ENCODE results near the gene KLHL40.

DNA sequence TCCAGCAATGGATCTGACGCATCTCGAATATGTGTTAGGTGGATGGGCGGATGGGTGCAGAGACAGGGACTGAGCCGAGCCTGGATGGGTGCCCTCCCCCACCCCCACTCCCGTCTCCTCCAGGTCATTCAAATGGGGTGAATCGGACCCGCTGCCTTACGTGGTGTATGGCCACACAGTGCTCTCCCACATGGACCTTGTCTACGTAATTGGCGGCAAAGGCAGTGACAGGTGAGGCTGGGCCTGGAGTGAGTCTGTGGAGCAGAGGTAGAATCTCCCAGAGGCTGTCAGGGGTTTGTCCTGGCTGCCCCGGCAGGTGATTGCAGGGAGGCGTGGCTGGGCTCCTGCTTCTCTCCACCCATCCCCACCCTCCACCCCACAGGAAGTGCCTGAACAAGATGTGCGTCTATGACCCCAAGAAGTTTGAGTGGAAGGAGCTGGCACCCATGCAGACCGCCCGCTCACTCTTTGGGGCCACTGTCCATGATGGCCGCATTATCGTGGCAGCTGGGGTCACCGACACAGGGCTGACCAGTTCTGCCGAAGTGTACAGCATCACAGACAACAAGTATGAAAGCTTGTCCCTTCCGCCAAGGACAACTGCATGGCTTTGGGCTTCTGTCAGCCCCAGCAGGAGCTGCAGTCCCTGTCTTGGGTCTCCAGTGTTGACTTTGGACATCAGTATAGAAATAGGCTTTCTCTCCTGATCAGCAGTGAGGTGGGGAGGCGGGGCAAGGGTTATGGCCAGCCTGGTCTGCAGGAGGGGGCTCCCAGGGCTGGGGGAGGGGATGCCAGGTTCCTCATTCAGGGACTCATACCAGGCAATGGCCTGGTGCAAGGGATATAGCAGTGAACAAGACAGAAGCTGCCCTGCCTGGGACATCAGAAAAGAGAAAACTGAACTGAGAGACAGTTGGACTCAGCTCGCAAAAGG, 3.4 kb downstream of the KLHL40 start:
- no peak for TF ChIP-seq BHLHE40 (IDR thresholded peaks at IDR 0.05; ENCODE audit: low read length)
- TF ChIP-seq, protein P1, sequence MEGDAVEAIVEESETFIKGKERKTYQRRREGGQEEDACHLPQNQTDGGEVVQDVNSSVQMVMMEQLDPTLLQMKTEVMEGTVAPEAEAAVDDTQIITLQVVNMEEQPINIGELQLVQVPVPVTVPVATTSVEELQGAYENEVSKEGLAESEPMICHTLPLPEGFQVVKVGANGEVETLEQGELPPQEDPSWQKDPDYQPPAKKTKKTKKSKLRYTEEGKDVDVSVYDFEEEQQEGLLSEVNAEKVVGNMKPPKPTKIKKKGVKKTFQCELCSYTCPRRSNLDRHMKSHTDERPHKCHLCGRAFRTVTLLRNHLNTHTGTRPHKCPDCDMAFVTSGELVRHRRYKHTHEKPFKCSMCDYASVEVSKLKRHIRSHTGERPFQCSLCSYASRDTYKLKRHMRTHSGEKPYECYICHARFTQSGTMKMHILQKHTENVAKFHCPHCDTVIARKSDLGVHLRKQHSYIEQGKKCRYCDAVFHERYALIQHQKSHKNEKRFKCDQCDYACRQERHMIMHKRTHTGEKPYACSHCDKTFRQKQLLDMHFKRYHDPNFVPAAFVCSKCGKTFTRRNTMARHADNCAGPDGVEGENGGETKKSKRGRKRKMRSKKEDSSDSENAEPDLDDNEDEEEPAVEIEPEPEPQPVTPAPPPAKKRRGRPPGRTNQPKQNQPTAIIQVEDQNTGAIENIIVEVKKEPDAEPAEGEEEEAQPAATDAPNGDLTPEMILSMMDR (IDR thresholded peaks at IDR 0.05 in 2 of 3, conservative IDR thresholded peaks at IDR 0.05 in 1 of 3; ENCODE audit: insufficient read depth in 2 of 3, low read depth in 1 of 3, low read length in 3 of 3) = no peak
- no peak for TF ChIP-seq FOS (IDR thresholded peaks at IDR 0.05; ENCODE audit: extremely low read depth, insufficient read length)
- no peak for TF ChIP-seq TCF7L2 (IDR thresholded peaks at IDR 0.05; ENCODE audit: low read depth, low read length)
- TF ChIP-seq HDAC6 (IDR thresholded peaks at IDR 0.05; ENCODE audit: low read depth, low read length) = no peak
- TF ChIP-seq RERE (CRISPR knock-in tag; IDR thresholded peaks at IDR 0.05; ENCODE audit: borderline replicate concordance) = no peak
